SK-N-SH (cell line): Measurements from ENCODE around the gene NDUFV2. TPM values are rescaled to one million over a fixed set of nuclear protein-coding genes. Genes with fewer than 3 reads are reported as not detected.

Experiments used
- CTCF ChIA-PET: fragments of 300-600, 350-600 bp; formaldehyde crosslinking; extraction: SDS; loops from one replicate; lab custom pipeline; 2021; lab: Yijun Ruan, JAX
- POLR2A ChIA-PET: fragments of 350-600 bp; sonication (Branson Sonifier 250); formaldehyde crosslinking; extraction: SDS; loops from one replicate; lab custom pipeline; 2020; ENCODE audit warnings: antibody characterized with exemption, inconsistent platforms; lab: Yijun Ruan, JAX
- DNase-seq: peaks from one replicate; pipeline ENCODE4 v3.0.0; 2012
- H2AFZ ChIP-seq: fragments of 200-600 bp; sonication (generic); 2 replicates; pipeline ENCODE4 v1.8.1; 2016; ENCODE audit warnings: antibody characterized with exemption, mild to moderate bottlenecking, low read depth
- H3F3A ChIP-seq: fragments of 200-600 bp; sonication (generic); replicated peaks from 2 replicates; pipeline ENCODE3; 2016; ENCODE audit warnings: antibody characterized with exemption, mild to moderate bottlenecking; ENCODE audit not compliant: insufficient read depth
- H3K27ac ChIP-seq, 2 experiments: fragments of 200-500 bp in 1 of 2; fragments of 200-600 bp in 1 of 2; sonication (Bioruptor generic) in 1 of 2; sonication (generic), shearing (Covaris generic) in 1 of 2; 2 replicates each; pipeline versions ENCODE4 v1.5.1 to v1.6.1; 2014 to 2016; ENCODE audit warnings: low read depth in 2 of 2, inconsistent platforms in 1 of 2, low read length in 1 of 2, mild to moderate bottlenecking in 1 of 2, mixed read lengths in 1 of 2
- H3K27me3 ChIP-seq: fragments of 200-600 bp; sonication (generic), shearing (Covaris generic); 2 replicates; pipeline ENCODE4 v1.6.1; 2016; ENCODE audit warnings: mixed run types; ENCODE audit not compliant: insufficient read depth
- H3K36me3 ChIP-seq, 2 experiments: fragments of 200-500 bp in 1 of 2; fragments of 200-600 bp in 1 of 2; sonication (Bioruptor generic) in 1 of 2; sonication (generic) in 1 of 2; replicated peaks in 1 of 2; 2 replicates each; pipeline versions ENCODE3 to v1.5.1; 2014 to 2016; ENCODE audit warnings: low read length in 1 of 2, mild to moderate bottlenecking in 1 of 2; ENCODE audit not compliant: insufficient read depth in 2 of 2, control insufficient read depth in 1 of 2
- H3K4me1 ChIP-seq, 2 experiments: fragments of 200-500 bp in 1 of 2; fragments of 200-600 bp in 1 of 2; sonication (Bioruptor generic) in 1 of 2; sonication (generic), shearing (Covaris generic) in 1 of 2; 2 replicates each; pipeline versions ENCODE4 v1.5.1 to v1.6.1; 2014 to 2016; ENCODE audit warnings: low read depth in 1 of 2, low read length in 1 of 2, mixed run types in 1 of 2; ENCODE audit not compliant: insufficient read depth in 2 of 2, control insufficient read depth in 1 of 2
- H3K4me2 ChIP-seq: fragments of 200-600 bp; sonication (generic), shearing (Covaris generic); 2 replicates; pipeline ENCODE4 v1.6.1; 2017; ENCODE audit warnings: mixed run types
- H3K4me3 ChIP-seq, 2 experiments: fragments of 200-500 bp in 1 of 2; fragments of 200-600 bp in 1 of 2; sonication (Bioruptor generic) in 1 of 2; sonication (generic), shearing (Covaris generic) in 1 of 2; 2 replicates each; pipeline versions ENCODE4 v1.5.1 to v1.8.1; 2014 to 2016; ENCODE audit warnings: low read depth in 2 of 2, inconsistent platforms in 1 of 2, low read length in 1 of 2, mild to moderate bottlenecking in 1 of 2, mixed read lengths in 1 of 2, moderate library complexity in 1 of 2
- H3K79me2 ChIP-seq: fragments of 200-600 bp; sonication (generic); 2 replicates; pipeline ENCODE4 v1.8.1; 2017; ENCODE audit warnings: mild to moderate bottlenecking; ENCODE audit not compliant: insufficient read depth
- H3K9ac ChIP-seq: fragments of 200-600 bp; sonication (generic); 2 replicates; pipeline ENCODE4 v1.6.1; 2017; ENCODE audit warnings: mixed run types
- H3K9me2 ChIP-seq: fragments of 200-600 bp; sonication (generic); 2 replicates; pipeline ENCODE4 v1.6.1; 2017; ENCODE audit warnings: mixed run types
- H3K9me3 ChIP-seq: fragments of 200-600 bp; sonication (generic); 2 replicates; pipeline ENCODE4 v1.6.1; 2017; ENCODE audit warnings: mixed run types, mild to moderate bottlenecking, moderate library complexity
- H4K20me1 ChIP-seq: fragments of 200-600 bp; sonication (generic); 2 replicates; pipeline ENCODE4 v1.6.1; 2017; ENCODE audit warnings: mild to moderate bottlenecking, mixed run types; ENCODE audit not compliant: insufficient read depth
- CHD2 ChIP-seq: fragments of 150-350 bp; IDR thresholded peaks from 2 replicates; pipeline ENCODE4 v1.6.1; 2018; ENCODE audit warnings: low read length; ENCODE audit not compliant: partially characterized antibody
- ELF1 ChIP-seq: IDR thresholded peaks from 2 replicates; pipeline ENCODE4 v1.4.0; 2012
- EP300 ChIP-seq, 2 experiments: IDR thresholded peaks; 2 replicates each; pipeline versions ENCODE4 v1.4.0 to v1.6.1; 2012; ENCODE audit warnings: borderline replicate concordance in 1 of 2, low read depth in 1 of 2, low read length in 1 of 2
- EZH2phosphoT487 ChIP-seq: fragments of 200-600 bp; sonication (generic); IDR thresholded peaks from 2 replicates; pipeline ENCODE4 v1.6.1; 2017; ENCODE audit warnings: low read depth, mixed run types, mild to moderate bottlenecking, antibody characterized with exemption, moderate library complexity, borderline replicate concordance
- FOSL2 ChIP-seq: IDR thresholded peaks from 2 replicates; pipeline ENCODE4 v1.4.0; 2012; ENCODE audit warnings: low read depth, mild to moderate bottlenecking, moderate library complexity, borderline replicate concordance
- FOXJ3 ChIP-seq: sonication (generic); formaldehyde crosslinking; IDR thresholded peaks from 2 replicates; pipeline ENCODE4 v1.5.1; 2020; ENCODE audit warnings: mild to moderate bottlenecking, missing genetic modification reagents
- GABPA ChIP-seq: IDR thresholded peaks from 2 replicates; pipeline ENCODE4 v1.4.0; 2012; ENCODE audit warnings: low read depth, mild to moderate bottlenecking
- MEF2A ChIP-seq: IDR thresholded peaks from 2 replicates; pipeline ENCODE4 v1.4.0; 2012; ENCODE audit warnings: low read depth, borderline replicate concordance
- NFIC ChIP-seq: IDR thresholded peaks from 2 replicates; pipeline ENCODE4 v1.4.0; 2012; ENCODE audit warnings: borderline replicate concordance
- NRF1 ChIP-seq: IDR thresholded peaks from 2 replicates; pipeline ENCODE4 v1.6.1; 2012; ENCODE audit warnings: low read depth, mild to moderate bottlenecking, low read length
- POLR2AphosphoS5 ChIP-seq: IDR thresholded peaks from 2 replicates; pipeline ENCODE4 v1.6.1; 2012; ENCODE audit warnings: low read depth, low read length
- RAD21 ChIP-seq: IDR thresholded peaks from 2 replicates; pipeline ENCODE4 v1.6.1; 2012; ENCODE audit warnings: mild to moderate bottlenecking, low read length
- RCOR1 ChIP-seq: fragments of 150-350 bp; IDR thresholded peaks from 2 replicates; pipeline ENCODE4 v1.6.1; 2017; ENCODE audit warnings: antibody characterized with exemption, low read length
- RFX5 ChIP-seq: IDR thresholded peaks from 2 replicates; pipeline ENCODE4 v1.6.1; 2012; ENCODE audit warnings: mild to moderate bottlenecking, improper control_type of control experiment, low read length
- SIN3A ChIP-seq: IDR thresholded peaks from 2 replicates; pipeline ENCODE4 v1.6.1; 2012; ENCODE audit warnings: low read depth, mild to moderate bottlenecking, low read length, moderate library complexity, borderline replicate concordance
- SMC3 ChIP-seq: IDR thresholded peaks from 2 replicates; pipeline ENCODE4 v1.6.1; 2012; ENCODE audit warnings: low read depth, low read length, improper control_type of control experiment
- TCF12 ChIP-seq: IDR thresholded peaks from 2 replicates; pipeline ENCODE4 v1.4.0; 2012
- TEAD4 ChIP-seq: IDR thresholded peaks from 2 replicates; pipeline ENCODE4 v1.4.0; 2012; ENCODE audit warnings: mild to moderate bottlenecking, borderline replicate concordance; ENCODE audit not compliant: insufficient read depth
- YY1 ChIP-seq: IDR thresholded peaks from 2 replicates; pipeline ENCODE4 v1.4.0; 2012; ENCODE audit warnings: low read depth, mild to moderate bottlenecking
- WGBS: methylation state at CpG from one replicate; pipeline ENCODE4 v1.1.6; 2017; ENCODE audit warnings: low lambda C conversion rate; 5-methylcytosine and 5-hydroxymethylcytosine counted together
- polyA plus RNA-seq, 3 experiments: library from polyadenylated mRNA; depleted of rRNA; stranded (reverse); fragments of >200 nt; gene quantifications; 2 replicates each; pipeline ENCODE4 v1.2.3, GENCODE V29; 2012
- TF ChIP-seq, protein P1 (sequence below): fragments of 150-350 bp; IDR thresholded peaks from 2 replicates; pipeline ENCODE4 v1.6.1; 2016; ENCODE audit warnings: mild to moderate bottlenecking, low read depth, low read length

Gene NDUFV2
- polyA plus RNA-seq, 1 of the 3 experiments (the other 2 are of a cell fraction): 101 TPM

DNA sequence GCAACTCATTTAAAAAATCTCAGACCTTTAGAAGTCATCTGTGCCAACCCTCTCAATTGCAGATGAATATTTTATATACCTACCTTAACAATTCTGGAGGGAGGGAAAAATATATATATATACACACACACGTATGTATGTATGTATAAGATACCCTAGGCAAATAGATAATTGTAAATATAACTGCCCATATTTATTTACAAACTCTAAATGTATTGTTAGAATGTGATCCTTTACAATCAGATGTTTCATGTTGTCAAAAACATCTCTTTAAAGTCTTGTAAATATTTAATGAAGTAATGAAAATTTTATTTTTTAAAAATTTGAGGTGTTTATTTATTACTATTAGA is 45.7 kb downstream of the NDUFV2 start:
- Histone ChIP-seq H3K9me2 (no peaks in the 10 kb centered on the region), H3K27ac (no peak overlapping the region; a peak in 1 of 4 replicates), H4K20me1 (peaks cover 82% of the 10 kb centered on the region), H3K9me3 (no peaks in the 10 kb centered on the region), H3F3A (no peaks in the 10 kb centered on the region), H3K79me2 (peaks cover 99% of the 10 kb centered on the region), H3K4me3 (no peak overlapping the region), H3K27me3 (no peaks in the 10 kb centered on the region), H3K4me1 (peaks cover 0 to 14% of the 10 kb centered on the region in 2 experiments; a peak in 2 of 4 replicates), H2AFZ (no peak overlapping the region), H3K9ac (no peak overlapping the region), H3K4me2 (peak overlapping the region; percentile 30; the same call in 1 of the 2 replicates), H3K36me3 (peaks cover 0 to 3% of the 10 kb centered on the region in 2 experiments)
- DNase-seq: no peak
- ChIA-PET POLR2A (no interaction called here), CTCF (interaction anchor here (0.7 to 2.0 kb wide), 14 partner anchors 9 to 368 kb away, joined by 3 to 15 read pairs (median 4); partner anchors contain the start of gene ANKRD12)
- no peak for TF ChIP-seq MEF2A
- TF ChIP-seq POLR2AphosphoS5: no peak
- no peak for TF ChIP-seq ELF1
- no peak for TF ChIP-seq RFX5
- no peak for TF ChIP-seq TEAD4
- TF ChIP-seq RAD21: no peak
- no peak for TF ChIP-seq NFIC
- no peak for TF ChIP-seq EZH2phosphoT487
- TF ChIP-seq GABPA: no peak
- TF ChIP-seq, protein P1, sequence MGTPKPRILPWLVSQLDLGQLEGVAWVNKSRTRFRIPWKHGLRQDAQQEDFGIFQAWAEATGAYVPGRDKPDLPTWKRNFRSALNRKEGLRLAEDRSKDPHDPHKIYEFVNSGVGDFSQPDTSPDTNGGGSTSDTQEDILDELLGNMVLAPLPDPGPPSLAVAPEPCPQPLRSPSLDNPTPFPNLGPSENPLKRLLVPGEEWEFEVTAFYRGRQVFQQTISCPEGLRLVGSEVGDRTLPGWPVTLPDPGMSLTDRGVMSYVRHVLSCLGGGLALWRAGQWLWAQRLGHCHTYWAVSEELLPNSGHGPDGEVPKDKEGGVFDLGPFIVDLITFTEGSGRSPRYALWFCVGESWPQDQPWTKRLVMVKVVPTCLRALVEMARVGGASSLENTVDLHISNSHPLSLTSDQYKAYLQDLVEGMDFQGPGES: no peak
- no peak for TF ChIP-seq FOSL2
- TF ChIP-seq YY1: no peak
- no peak for TF ChIP-seq FOXJ3 (CRISPR knock-in tag)
- no peak for TF ChIP-seq SIN3A
- TF ChIP-seq NRF1: no peak
- no peak for TF ChIP-seq CHD2
- TF ChIP-seq TCF12: no peak
- WGBS: 41% methylated on average over 1 of the region's 1 CpG

GRCh38 chr18:9150121-9150520 is 47.6 kb downstream of the NDUFV2 start:
- POLR2A ChIA-PET: no interaction called here
- 96% methylated on average over 5 of the region's 5 CpGs for WGBS

More at GRCh38 chr18:9150121-9150520, 47.6 kb downstream of the NDUFV2 start:
- CTCF ChIA-PET: interaction anchor here (0.8 to 1.0 kb wide), 2 partner anchors 73 to 77 kb away, joined by 3 to 4 read pairs; no protein-coding TSS in a partner anchor
- Histone ChIP-seq H3K36me3 (peaks cover 0 to 3% of the 10 kb centered on the region in 2 experiments), H3K79me2 (peaks cover 99% of the 10 kb centered on the region), H3K9ac (no peak overlapping the region), H2AFZ (no peak overlapping the region), H3K27me3 (no peaks in the 10 kb centered on the region), H3K27ac (no peak overlapping the region), H3K4me2 (no peak overlapping the region), H3K9me2 (no peaks in the 10 kb centered on the region), H3F3A (no peaks in the 10 kb centered on the region), H3K4me1 (peaks cover 0 to 14% of the 10 kb centered on the region in 2 experiments; a peak in 2 of 4 replicates), H3K4me3 (no peak overlapping the region), H3K9me3 (no peaks in the 10 kb centered on the region), H4K20me1 (peaks cover 84% of the 10 kb centered on the region)
- DNase-seq: no peak
- no peak for TF ChIP-seq EP300 (IDR thresholded peaks at IDR 0.05; ENCODE audit: borderline replicate concordance in 1 of 2, low read depth in 1 of 2, low read length in 1 of 2)
- TF ChIP-seq CHD2: no peak
- TF ChIP-seq SMC3: no peak
- TF ChIP-seq RCOR1: no peak
- TF ChIP-seq NRF1: no peak
- no peak for TF ChIP-seq POLR2AphosphoS5
- TF ChIP-seq, protein P1: no peak
- no peak for TF ChIP-seq GABPA
